ENCODE results near the gene CERK.

GRCh38 chr22:46764140-46764680 lies 26.2 kb upstream of the CERK start:
- TF ChIP-seq, protein P1, sequence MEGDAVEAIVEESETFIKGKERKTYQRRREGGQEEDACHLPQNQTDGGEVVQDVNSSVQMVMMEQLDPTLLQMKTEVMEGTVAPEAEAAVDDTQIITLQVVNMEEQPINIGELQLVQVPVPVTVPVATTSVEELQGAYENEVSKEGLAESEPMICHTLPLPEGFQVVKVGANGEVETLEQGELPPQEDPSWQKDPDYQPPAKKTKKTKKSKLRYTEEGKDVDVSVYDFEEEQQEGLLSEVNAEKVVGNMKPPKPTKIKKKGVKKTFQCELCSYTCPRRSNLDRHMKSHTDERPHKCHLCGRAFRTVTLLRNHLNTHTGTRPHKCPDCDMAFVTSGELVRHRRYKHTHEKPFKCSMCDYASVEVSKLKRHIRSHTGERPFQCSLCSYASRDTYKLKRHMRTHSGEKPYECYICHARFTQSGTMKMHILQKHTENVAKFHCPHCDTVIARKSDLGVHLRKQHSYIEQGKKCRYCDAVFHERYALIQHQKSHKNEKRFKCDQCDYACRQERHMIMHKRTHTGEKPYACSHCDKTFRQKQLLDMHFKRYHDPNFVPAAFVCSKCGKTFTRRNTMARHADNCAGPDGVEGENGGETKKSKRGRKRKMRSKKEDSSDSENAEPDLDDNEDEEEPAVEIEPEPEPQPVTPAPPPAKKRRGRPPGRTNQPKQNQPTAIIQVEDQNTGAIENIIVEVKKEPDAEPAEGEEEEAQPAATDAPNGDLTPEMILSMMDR (IDR thresholded peaks at IDR 0.05; ENCODE audit: low read length): no peak
- TF ChIP-seq EZH2phosphoT487 (IDR thresholded peaks at IDR 0.05; ENCODE audit: low read length): no peak
